A673 (cell line): ENCODE data around the gene LAP3. TPM values are rescaled to one million over a fixed set of nuclear protein-coding genes. Genes with fewer than 3 reads are reported as not detected.

Experiments used
- BruUV-seq: library from RNA; stranded (reverse); fragments of 400-500 nt; replicated peaks from 2 replicates; lab custom pipeline; 2021; lab: Mats Ljungman, UMichigan
- CTCF ChIA-PET: fragments of 300-600 bp; sonication (Branson Sonifier 250); formaldehyde crosslinking; loops from one replicate; lab custom pipeline; 2022; ENCODE audit warnings: antibody characterized with exemption; lab: Charles Lee
- POLR2A ChIA-PET: fragments of 300-600 bp; sonication (Branson Sonifier 250); formaldehyde crosslinking; loops from one replicate; lab custom pipeline; 2022; ENCODE audit warnings: antibody characterized with exemption; ENCODE audit not compliant: low non-redundant PET; lab: Charles Lee
- DNase-seq: peaks from one replicate; pipeline ENCODE4 v3.0.0-alpha.2; 2015; ENCODE audit warnings: low spot score
- H3K27ac ChIP-seq: fragments of 200-600 bp; sonication (generic); 2 replicates; pipeline ENCODE4 v1.5.1; 2016; ENCODE audit warnings: mixed run types, low read depth, mild to moderate bottlenecking, mixed read lengths, antibody characterized with exemption, low read length; ENCODE audit not compliant: poor library complexity, severe bottlenecking
- H3K27me3 ChIP-seq: fragments of 200-600 bp; sonication (generic); replicated peaks from 2 replicates; pipeline ENCODE4 v1.6.1; 2017; ENCODE audit warnings: mixed run types, low read depth, mild to moderate bottlenecking, mixed read lengths, antibody characterized with exemption, low read length; ENCODE audit not compliant: insufficient read depth, poor library complexity
- H3K36me3 ChIP-seq: fragments of 200-600 bp; sonication (generic); 2 replicates; pipeline ENCODE4 v1.6.1; 2016; ENCODE audit warnings: mixed run types, mild to moderate bottlenecking, mixed read lengths, antibody characterized with exemption, low read length; ENCODE audit not compliant: insufficient read depth, poor library complexity, severe bottlenecking
- H3K4me1 ChIP-seq: fragments of 200-600 bp; sonication (generic); 2 replicates; pipeline ENCODE4 v1.6.1; 2017; ENCODE audit warnings: mixed run types, mild to moderate bottlenecking, mixed read lengths, antibody characterized with exemption, low read length; ENCODE audit not compliant: insufficient read depth, poor library complexity, severe bottlenecking
- H3K4me3 ChIP-seq: fragments of 200-600 bp; sonication (generic); 2 replicates; pipeline ENCODE4 v1.5.1; 2016; ENCODE audit warnings: low read depth, mixed run types, mild to moderate bottlenecking, mixed read lengths, low read length; ENCODE audit not compliant: poor library complexity, severe bottlenecking
- H3K9me3 ChIP-seq: fragments of 200-600 bp; sonication (generic); 2 replicates; pipeline ENCODE4 v1.6.1; 2016; ENCODE audit warnings: mixed run types, low read depth, mild to moderate bottlenecking, mixed read lengths, antibody characterized with exemption, low read length; ENCODE audit not compliant: poor library complexity, severe bottlenecking
- CTCF ChIP-seq: fragments of 300-800, 200-600 bp; sonication (generic); conservative IDR thresholded peaks from 2 replicates; pipeline ENCODE4 v1.5.1; 2017; ENCODE audit warnings: low read depth, mild to moderate bottlenecking, antibody characterized with exemption, low read length, moderate library complexity, mixed read lengths
- EZH2 ChIP-seq: fragments of 200-600 bp; sonication (generic); IDR thresholded peaks from 2 replicates; pipeline ENCODE4 v1.6.1; 2017; ENCODE audit warnings: borderline replicate concordance, low read depth, mild to moderate bottlenecking, mixed read lengths, antibody characterized with exemption, low read length; ENCODE audit not compliant: poor library complexity, severe bottlenecking
- intact Hi-C: fragments of 100-400 bp; cut with micrococcal nuclease; formaldehyde crosslinking; loops from one replicate; pipeline ENCODE4 v1.10.0; 2022; ENCODE audit not compliant: unreplicated experiment
- total RNA-seq: library from RNA; stranded (reverse); gene quantifications from 2 replicates; pipeline ENCODE4 v1.2.3, GENCODE V29; 2021

Gene LAP3
- total RNA-seq, 1 experiment from 2014 or later, result 54.1 TPM

GRCh38 chr4:17639136-17639535 is 62.1 kb downstream of the LAP3 start:
- intact Hi-C loops, result no loop called here
- Histone ChIP-seq H3K36me3 (peaks cover 8% of the 10 kb centered on the region), H3K9me3 (peaks cover 4% of the 10 kb centered on the region), H3K27me3 (no peaks in the 10 kb centered on the region), H3K27ac (no peak overlapping the region), H3K4me3 (no peak overlapping the region), H3K4me1 (no peaks in the 10 kb centered on the region)
- DNase-seq, result no peak
- ChIA-PET POLR2A (no interaction called here), CTCF (no interaction called here)
- TF ChIP-seq CTCF (no peak), EZH2 (no peak)
- no TSS peak for BruUV-seq

- Histone ChIP-seq H3K9me3 (peaks cover 4% of the 10 kb centered on the region), H3K4me1 (no peaks in the 10 kb centered on the region), H3K36me3 (no peaks in the 10 kb centered on the region), H3K4me3 (no peak overlapping the region), H3K27me3 (no peaks in the 10 kb centered on the region), H3K27ac (no peak overlapping the region)
- POLR2A ChIA-PET, result no interaction called here
- TF ChIP-seq CTCF, result no peak
- no peak for TF ChIP-seq EZH2
- DNase-seq, result no peak
- intact Hi-C loops, result no loop called here
- no TSS peak for BruUV-seq
- CTCF ChIA-PET, result interaction anchor here (0.5 to 0.7 kb wide), 2 partner anchors 104 to 743 kb away, joined by 4 read pairs; no protein-coding TSS in a partner anchor
These were observed 65.4 kb downstream of the LAP3 start for GRCh38 chr4:17642398-17642783.

GRCh38 chr4:17646693-17647092 is 69.7 kb downstream of the LAP3 start:
- TF ChIP-seq EZH2 (no peak), CTCF (no peak)
- intact Hi-C loops, result no loop called here
- CTCF ChIA-PET, result no interaction called here
- Histone ChIP-seq H3K4me1 (no peaks in the 10 kb centered on the region), H3K9me3 (peaks cover 4% of the 10 kb centered on the region), H3K27me3 (no peaks in the 10 kb centered on the region), H3K36me3 (no peaks in the 10 kb centered on the region), H3K27ac (no peak overlapping the region), H3K4me3 (no peak overlapping the region)
- DNase-seq, result no peak
- POLR2A ChIA-PET, result no interaction called here
- no TSS peak for BruUV-seq
